IPS-18c (cell line): Measurements from ENCODE around the gene TMEM154.

Experiments used
- H3K4me3 ChIP-seq: 2 replicates; pipeline ENCODE4 v1.7.0; 2013; ENCODE audit warnings: low read depth, mild to moderate bottlenecking, low read length, moderate library complexity; ENCODE audit not compliant: insufficient read depth
- H3K9me3 ChIP-seq: one replicate; pipeline ENCODE4 v1.6.1; 2013; ENCODE audit warnings: mild to moderate bottlenecking, low read length, moderate library complexity; ENCODE audit not compliant: control insufficient read depth, insufficient read depth

TMEM154 gene

GRCh38 chr4:152590179-152591031 is 89.4 kb downstream of the TMEM154 start:
- H3K4me3 ChIP-seq = no peak overlapping the region

GRCh38 chr4:152588869-152589268 is 90.9 kb downstream of the TMEM154 start:
- H3K9me3 ChIP-seq = no peaks in the 10 kb centered on the region
- no peak overlapping the region for H3K4me3 ChIP-seq

More at GRCh38 chr4:152590179-152591031, 89.4 kb downstream of the TMEM154 start:
- H3K9me3 ChIP-seq = no peaks in the 10 kb centered on the region

GRCh38 chr4:152587127-152587526 is 92.7 kb downstream of the TMEM154 start:
- H3K4me3 ChIP-seq = no peak overlapping the region
- H3K9me3 ChIP-seq = no peaks in the 10 kb centered on the region

GRCh38 chr4:152586668-152587067 is 93.1 kb downstream of the TMEM154 start:
- H3K9me3 ChIP-seq = no peaks in the 10 kb centered on the region
- no peak overlapping the region for H3K4me3 ChIP-seq

GRCh38 chr4:152585023-152585441 is 94.8 kb downstream of the TMEM154 start:
- no peak overlapping the region for H3K4me3 ChIP-seq
- no peaks in the 10 kb centered on the region for H3K9me3 ChIP-seq

GRCh38 chr4:152581536-152582160 is 98.1 kb downstream of the TMEM154 start:
- no peak overlapping the region for H3K4me3 ChIP-seq
- no peaks in the 10 kb centered on the region for H3K9me3 ChIP-seq

GRCh38 chr4:152579916-152580315 is 99.9 kb downstream of the TMEM154 start:
- Histone ChIP-seq H3K4me3 (no peak overlapping the region), H3K9me3 (no peaks in the 10 kb centered on the region)

GRCh38 chr4:152579107-152579764 is 100.6 kb downstream of the TMEM154 start:
- H3K4me3 ChIP-seq = no peak overlapping the region
- H3K9me3 ChIP-seq = no peaks in the 10 kb centered on the region

GRCh38 chr4:152578670-152579069 is 101.1 kb downstream of the TMEM154 start:
- no peaks in the 10 kb centered on the region for H3K9me3 ChIP-seq
- H3K4me3 ChIP-seq = no peak overlapping the region

GRCh38 chr4:152577708-152578396 is 101.9 kb downstream of the TMEM154 start:
- H3K4me3 ChIP-seq = no peak overlapping the region
- H3K9me3 ChIP-seq = no peaks in the 10 kb centered on the region

- no peak overlapping the region for H3K4me3 ChIP-seq
- no peaks in the 10 kb centered on the region for H3K9me3 ChIP-seq
These were observed 104.3 kb downstream of the TMEM154 start for GRCh38 chr4:152575533-152575932.

- no peaks in the 10 kb centered on the region for H3K9me3 ChIP-seq
- H3K4me3 ChIP-seq = no peak overlapping the region
These were observed 105.9 kb downstream of the TMEM154 start for GRCh38 chr4:152573861-152574260.

- H3K9me3 ChIP-seq = no peaks in the 10 kb centered on the region
- H3K4me3 ChIP-seq = no peak overlapping the region
These were observed 107.2 kb downstream of the TMEM154 start for GRCh38 chr4:152572417-152573086.

- Histone ChIP-seq H3K9me3 (no peaks in the 10 kb centered on the region), H3K4me3 (no peak overlapping the region)
These were observed 108.0 kb downstream of the TMEM154 start for GRCh38 chr4:152571770-152572169.

- Histone ChIP-seq H3K4me3 (no peak overlapping the region), H3K9me3 (no peaks in the 10 kb centered on the region)
These were observed 108.5 kb downstream of the TMEM154 start for GRCh38 chr4:152571296-152571695.
